CD8-positive, alpha-beta memory T cell (primary cell): Measurements from ENCODE around the gene KRTAP19-5. TPM values are rescaled to one million over a fixed set of nuclear protein-coding genes. Genes with fewer than 3 reads are reported as not detected.

Experiments
- polyA plus RNA-seq: library from polyadenylated mRNA; unstranded; fragments of 300-500 nt; fragmentation: Illumina TruSeq; gene quantifications from one replicate; pipeline ENCODE4 v1.2.3, GENCODE V29; 2021
- total RNA-seq, 2 experiments: library from RNA; stranded (reverse); gene quantifications; one replicate each; pipeline ENCODE4 v1.2.3, GENCODE V29; 2021

Gene KRTAP19-5
- total and polyA plus RNA-seq, 3 experiments from 2014 or later, result not detected

Other genes with a start within 250 kb of the KRTAP19-5 start
- gene KRTAP24-1, start 219.2 kb downstream of the KRTAP19-5 start, total RNA-seq, result not detected
- gene KRTAP24-1, start 219.2 kb downstream of the KRTAP19-5 start, polyA plus RNA-seq, result not detected
- not detected for gene KRTAP25-1, start 212.6 kb downstream of the KRTAP19-5 start, total RNA-seq
- not detected for gene KRTAP25-1, start 212.6 kb downstream of the KRTAP19-5 start, polyA plus RNA-seq
- gene KRTAP26-1, start 181.8 kb downstream of the KRTAP19-5 start, total RNA-seq, result not detected
- not detected for gene KRTAP26-1, start 181.8 kb downstream of the KRTAP19-5 start, polyA plus RNA-seq
- not detected for gene KRTAP27-1, start 164.4 kb downstream of the KRTAP19-5 start, total RNA-seq
- gene KRTAP27-1, start 164.4 kb downstream of the KRTAP19-5 start, polyA plus RNA-seq, result not detected
- not detected for gene KRTAP23-1, start 153.5 kb downstream of the KRTAP19-5 start, total RNA-seq
- gene KRTAP23-1, start 153.5 kb downstream of the KRTAP19-5 start, polyA plus RNA-seq, result not detected
- gene KRTAP13-2, start 129.9 kb downstream of the KRTAP19-5 start, total RNA-seq, result not detected
- gene KRTAP13-2, start 129.9 kb downstream of the KRTAP19-5 start, polyA plus RNA-seq, result not detected
- not detected for gene KRTAP13-1, start 106.1 kb downstream of the KRTAP19-5 start, total RNA-seq
- not detected for gene KRTAP13-1, start 106.1 kb downstream of the KRTAP19-5 start, polyA plus RNA-seq
- gene KRTAP13-3, start 76.2 kb downstream of the KRTAP19-5 start, total RNA-seq, result not detected
- not detected for gene KRTAP13-3, start 76.2 kb downstream of the KRTAP19-5 start, polyA plus RNA-seq
- gene KRTAP13-4, start 71.9 kb downstream of the KRTAP19-5 start, total RNA-seq, result not detected
- gene KRTAP13-4, start 71.9 kb downstream of the KRTAP19-5 start, polyA plus RNA-seq, result not detected
- not detected for gene KRTAP15-1, start 61.9 kb downstream of the KRTAP19-5 start, total RNA-seq
- not detected for gene KRTAP15-1, start 61.9 kb downstream of the KRTAP19-5 start, polyA plus RNA-seq
- not detected for gene KRTAP19-1, start 21.8 kb downstream of the KRTAP19-5 start, total RNA-seq
- not detected for gene KRTAP19-1, start 21.8 kb downstream of the KRTAP19-5 start, polyA plus RNA-seq
- gene KRTAP19-2, start 14.7 kb downstream of the KRTAP19-5 start, total RNA-seq, result not detected
- not detected for gene KRTAP19-2, start 14.7 kb downstream of the KRTAP19-5 start, polyA plus RNA-seq
- not detected for gene KRTAP19-3, start 10.1 kb downstream of the KRTAP19-5 start, total RNA-seq
- not detected for gene KRTAP19-3, start 10.1 kb downstream of the KRTAP19-5 start, polyA plus RNA-seq
- gene KRTAP19-4, start 5.0 kb downstream of the KRTAP19-5 start, total RNA-seq, result not detected
- gene KRTAP19-4, start 5.0 kb downstream of the KRTAP19-5 start, polyA plus RNA-seq, result not detected
- not detected for gene KRTAP19-6, start 39.7 kb upstream of the KRTAP19-5 start, total RNA-seq
- gene KRTAP19-6, start 39.7 kb upstream of the KRTAP19-5 start, polyA plus RNA-seq, result not detected
- gene KRTAP19-7, start 59.2 kb upstream of the KRTAP19-5 start, total RNA-seq, result not detected
- not detected for gene KRTAP19-7, start 59.2 kb upstream of the KRTAP19-5 start, polyA plus RNA-seq
- not detected for gene KRTAP22-2, start 88.3 kb upstream of the KRTAP19-5 start, total RNA-seq
- not detected for gene KRTAP22-2, start 88.3 kb upstream of the KRTAP19-5 start, polyA plus RNA-seq
- not detected for gene KRTAP6-3, start 90.3 kb upstream of the KRTAP19-5 start, total RNA-seq
- gene KRTAP6-3, start 90.3 kb upstream of the KRTAP19-5 start, polyA plus RNA-seq, result not detected
- not detected for gene KRTAP6-2, start 96.8 kb upstream of the KRTAP19-5 start, total RNA-seq
- not detected for gene KRTAP6-2, start 96.8 kb upstream of the KRTAP19-5 start, polyA plus RNA-seq
- gene KRTAP22-1, start 98.9 kb upstream of the KRTAP19-5 start, total RNA-seq, result not detected
- gene KRTAP22-1, start 98.9 kb upstream of the KRTAP19-5 start, polyA plus RNA-seq, result not detected
- gene KRTAP6-1, start 111.8 kb upstream of the KRTAP19-5 start, total RNA-seq, result not detected
- not detected for gene KRTAP6-1, start 111.8 kb upstream of the KRTAP19-5 start, polyA plus RNA-seq
- gene KRTAP20-1, start 114.3 kb upstream of the KRTAP19-5 start, total RNA-seq, result not detected
- gene KRTAP20-1, start 114.3 kb upstream of the KRTAP19-5 start, polyA plus RNA-seq, result not detected
- not detected for gene KRTAP20-4, start 118.5 kb upstream of the KRTAP19-5 start, total RNA-seq
- gene KRTAP20-4, start 118.5 kb upstream of the KRTAP19-5 start, polyA plus RNA-seq, result not detected
- gene KRTAP20-2, start 133.1 kb upstream of the KRTAP19-5 start, total RNA-seq, result not detected
- gene KRTAP20-2, start 133.1 kb upstream of the KRTAP19-5 start, polyA plus RNA-seq, result not detected
- gene KRTAP20-3, start 140.7 kb upstream of the KRTAP19-5 start, total RNA-seq, result not detected
- not detected for gene KRTAP20-3, start 140.7 kb upstream of the KRTAP19-5 start, polyA plus RNA-seq
- gene KRTAP21-3, start 216.6 kb upstream of the KRTAP19-5 start, total RNA-seq, result not detected
- not detected for gene KRTAP21-3, start 216.6 kb upstream of the KRTAP19-5 start, polyA plus RNA-seq
- gene KRTAP21-2, start 245.1 kb upstream of the KRTAP19-5 start, total RNA-seq, result not detected
- gene KRTAP21-2, start 245.1 kb upstream of the KRTAP19-5 start, polyA plus RNA-seq, result not detected